Fibroblast of peridontal ligament (primary cell): Measurements from ENCODE around the gene GASK1B.

Experiments used
- DNase-seq: peaks from one replicate; pipeline ENCODE4 v3.0.0-alpha.2; 2010; ENCODE audit errors: extremely low read depth

GASK1B gene

GRCh38 chr4:158172261-158173258 lies at the start of gene GASK1B:
TSS of gene GASK1B (minus strand) at chr4:158173025. CDS start at chr4:158171375, 1,650 bp downstream.
- DNase-seq: peak; percentile 84

- no peak for DNase-seq
These were observed 46.8 kb upstream of the GASK1B start for GRCh38 chr4:158219623-158220022.

DNA sequence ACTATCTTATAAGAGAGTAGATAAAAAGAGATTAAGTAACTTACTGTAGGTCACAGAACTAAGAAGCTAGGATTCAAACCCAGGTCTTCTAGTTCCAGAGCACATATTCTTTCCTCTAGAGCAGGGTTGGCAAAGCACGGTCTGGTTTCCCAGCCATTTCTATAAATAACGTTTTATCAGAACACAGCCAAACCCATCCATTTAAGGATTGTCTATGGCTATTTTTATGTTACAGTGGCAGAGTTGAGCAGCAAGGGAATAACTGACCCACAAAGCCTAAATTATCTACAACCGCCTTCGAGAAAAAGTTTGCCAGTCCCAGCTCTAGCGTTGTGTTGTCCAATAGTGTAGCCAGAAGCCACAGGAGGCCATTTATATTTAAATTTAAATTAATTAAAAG lies 44.9 kb upstream of the GASK1B start:
- no peak for DNase-seq

DNA sequence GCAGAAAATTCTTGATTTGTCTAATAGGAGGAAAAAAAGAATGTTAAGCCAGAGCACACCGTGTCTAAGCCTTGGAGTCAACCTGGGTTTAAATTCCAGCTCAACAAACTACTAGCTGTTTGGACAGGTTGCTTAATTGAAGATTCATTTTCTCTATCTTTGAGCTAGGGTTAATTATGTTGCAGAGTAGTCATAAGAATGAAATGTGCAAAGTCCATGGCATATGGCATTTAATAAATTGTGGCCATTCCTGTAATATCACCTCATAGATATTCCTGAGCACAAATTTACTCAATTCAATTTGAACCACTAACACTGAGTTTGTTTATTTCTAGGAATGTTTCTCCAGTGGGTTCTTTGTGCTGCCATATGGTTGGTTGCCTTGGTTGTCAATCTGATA lies 42.0 kb upstream of the GASK1B start:
- no peak for DNase-seq

DNA sequence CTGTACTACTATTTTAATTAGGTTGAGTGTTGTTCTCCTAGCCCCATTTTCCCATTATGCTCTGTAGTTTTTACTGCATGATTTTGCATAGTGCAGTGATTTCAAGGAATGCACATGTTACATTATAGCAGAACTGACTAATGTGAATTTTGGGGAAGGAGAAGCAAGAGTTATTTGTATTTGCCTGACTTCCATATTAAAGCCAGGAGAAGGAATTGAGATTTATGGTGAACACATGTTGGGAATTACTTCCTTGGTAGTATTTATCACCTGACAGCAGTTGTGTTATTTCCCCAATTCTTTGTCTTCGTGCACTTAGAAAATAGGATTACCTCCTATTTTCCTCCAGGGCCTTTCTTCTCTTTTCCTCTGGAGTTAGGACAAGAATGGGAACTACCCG lies 40.6 kb upstream of the GASK1B start:
- no peak for DNase-seq

DNA sequence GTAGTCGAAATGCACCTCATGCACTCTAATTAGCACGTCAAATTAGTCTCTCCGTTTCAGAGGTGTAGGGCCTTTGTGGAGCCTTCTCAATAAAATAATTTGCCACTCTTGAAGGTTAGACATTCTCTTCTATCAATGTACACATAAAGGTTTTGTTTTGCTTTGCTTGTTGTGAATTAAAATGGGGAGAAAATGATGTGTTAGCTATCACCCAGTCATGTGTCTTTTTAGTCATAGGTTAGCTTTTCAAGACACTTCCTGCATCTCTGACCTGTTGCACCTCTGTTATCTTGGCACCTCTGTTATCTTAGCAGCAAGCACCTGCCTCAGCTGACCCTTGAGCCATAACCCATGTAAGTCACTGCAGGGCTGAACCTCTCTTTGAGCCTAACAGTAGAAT lies 38.4 kb upstream of the GASK1B start:
- no peak for DNase-seq

- DNase-seq: peak; percentile 77
These were observed 37.3 kb upstream of the GASK1B start, which contains the start of gene TMEM144 for GRCh38 chr4:158209825-158210807. TSS of gene TMEM144 (plus strand) at chr4:158210486. CDS start at chr4:158212668, 2,182 bp downstream.

- DNase-seq: peak; percentile 27
These were observed 36.3 kb upstream of the GASK1B start for GRCh38 chr4:158208963-158209640.

GRCh38 chr4:158203929-158204328 lies 31.1 kb upstream of the GASK1B start:
- DNase-seq: no peak

DNA sequence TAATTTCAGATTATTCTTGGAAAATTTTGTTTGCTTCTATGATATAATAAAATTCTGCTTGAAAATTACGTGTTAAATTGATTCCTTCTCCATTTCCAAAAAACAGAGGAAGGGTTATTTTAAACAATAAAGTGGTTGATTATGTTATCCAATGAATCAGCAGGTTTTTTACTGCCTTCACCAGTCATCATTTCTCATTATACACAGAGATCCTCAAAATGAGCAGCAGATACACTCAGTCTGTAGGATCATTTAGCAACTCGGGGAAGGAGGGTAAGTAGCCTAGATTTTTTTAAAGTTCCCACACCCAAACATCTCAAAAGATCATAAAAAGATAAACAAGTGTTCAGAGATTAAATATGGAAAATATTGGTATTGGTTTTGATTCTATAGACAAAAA lies 30.6 kb upstream of the GASK1B start:
- no peak for DNase-seq

DNA sequence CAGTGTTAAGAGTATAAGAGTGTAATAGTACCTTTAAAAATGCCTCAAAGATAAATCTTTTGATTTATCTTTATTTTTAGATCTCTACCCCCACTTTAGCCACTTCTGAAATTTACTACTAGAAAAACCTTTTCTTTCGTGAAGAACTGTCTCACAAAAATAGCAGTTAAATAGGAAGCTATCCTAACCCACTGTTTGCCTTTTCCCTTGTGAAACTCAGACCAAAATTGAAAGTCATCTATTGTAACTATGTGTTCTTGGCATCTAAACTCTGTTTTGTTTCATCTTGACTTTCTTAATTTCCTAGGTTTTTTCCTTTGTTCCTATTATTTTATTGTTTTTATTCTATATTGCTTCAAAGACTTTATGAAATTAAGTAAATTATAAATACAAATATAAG lies 29.7 kb upstream of the GASK1B start:
- peak; percentile 29 for DNase-seq

DNA sequence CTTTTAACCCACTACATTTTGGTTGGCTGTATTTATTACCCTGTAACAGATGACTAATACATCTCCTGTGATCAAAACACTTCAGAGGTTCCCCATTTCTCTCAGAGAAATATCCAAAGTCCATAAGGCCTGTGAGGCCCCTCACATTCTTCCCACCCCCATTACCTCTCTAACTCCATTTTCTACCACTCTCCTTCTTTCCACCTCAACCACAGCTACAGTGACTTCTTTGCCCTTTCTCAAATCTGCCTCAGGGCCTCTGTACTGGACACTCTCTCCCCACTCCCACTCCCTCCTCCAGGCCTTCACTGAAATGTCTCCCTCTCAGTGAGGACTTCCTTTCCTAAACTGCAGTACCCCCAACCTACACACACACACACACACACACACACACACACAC lies 29.1 kb upstream of the GASK1B start:
- DNase-seq: no peak

DNA sequence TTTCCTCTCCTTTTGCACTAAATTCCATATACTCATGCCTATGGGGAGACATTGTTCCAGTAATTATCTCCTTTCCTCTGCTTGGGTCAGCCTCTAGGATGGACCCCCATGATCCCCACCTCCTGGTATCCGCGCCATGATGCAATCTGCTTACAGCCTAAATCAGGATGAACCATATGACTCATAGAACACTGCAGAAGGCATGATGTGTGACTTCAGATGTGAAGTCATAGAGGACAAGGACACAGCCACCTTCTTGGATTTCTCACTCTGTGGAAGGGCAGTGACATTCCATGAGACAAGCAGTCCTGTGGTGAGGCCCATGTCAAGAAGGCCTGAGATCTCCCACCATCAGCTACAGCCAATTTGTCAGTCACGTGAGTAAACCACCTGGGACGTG lies 28.5 kb upstream of the GASK1B start:
- no peak for DNase-seq

DNA sequence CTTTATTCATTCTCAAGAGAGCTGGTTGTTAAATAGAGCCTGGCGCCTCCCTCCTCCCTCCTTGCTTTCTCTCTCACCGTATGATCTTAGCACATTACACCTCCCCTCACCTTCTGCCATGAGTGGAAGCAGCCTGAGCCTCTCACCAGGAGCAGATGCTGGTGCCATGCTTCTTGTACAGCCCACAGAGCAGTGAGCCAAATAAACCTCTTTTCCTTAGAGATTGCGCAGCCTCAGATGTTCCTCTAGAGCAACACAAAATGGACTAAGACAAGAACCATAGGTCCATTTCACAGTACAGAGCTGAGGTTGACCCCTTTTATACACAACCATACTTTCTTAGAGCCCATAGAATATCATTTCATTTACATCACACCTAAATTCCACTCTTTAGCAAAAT lies 27.4 kb upstream of the GASK1B start:
- DNase-seq: no peak

DNA sequence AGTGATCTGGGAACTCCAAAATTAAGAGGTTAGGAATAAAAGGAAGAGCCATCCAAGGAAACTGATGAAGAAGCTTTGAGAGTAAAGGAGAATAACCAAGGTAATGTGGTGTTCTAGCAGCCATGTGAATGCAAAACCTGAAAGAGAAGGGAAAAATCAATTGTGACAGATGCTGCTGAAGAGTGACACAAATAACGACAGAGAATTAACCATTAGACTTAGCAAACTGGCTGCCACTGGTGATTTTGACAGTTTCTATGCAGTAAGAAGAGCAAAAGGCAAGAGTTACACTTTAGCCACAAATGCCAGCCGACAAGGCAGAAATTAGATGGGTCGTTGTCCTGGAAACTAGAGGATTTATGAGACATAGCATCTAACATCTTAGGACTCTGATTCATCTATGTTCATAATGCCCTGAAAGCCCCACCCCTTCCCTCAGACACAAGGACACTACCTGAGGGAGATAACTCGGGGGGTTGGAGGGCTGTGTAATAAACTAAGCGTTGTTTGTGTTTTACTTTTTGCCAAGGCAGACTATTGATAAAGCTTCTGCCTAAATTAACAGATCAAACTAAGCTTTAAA lies 24.5 kb upstream of the GASK1B start:
- no peak for DNase-seq

DNA sequence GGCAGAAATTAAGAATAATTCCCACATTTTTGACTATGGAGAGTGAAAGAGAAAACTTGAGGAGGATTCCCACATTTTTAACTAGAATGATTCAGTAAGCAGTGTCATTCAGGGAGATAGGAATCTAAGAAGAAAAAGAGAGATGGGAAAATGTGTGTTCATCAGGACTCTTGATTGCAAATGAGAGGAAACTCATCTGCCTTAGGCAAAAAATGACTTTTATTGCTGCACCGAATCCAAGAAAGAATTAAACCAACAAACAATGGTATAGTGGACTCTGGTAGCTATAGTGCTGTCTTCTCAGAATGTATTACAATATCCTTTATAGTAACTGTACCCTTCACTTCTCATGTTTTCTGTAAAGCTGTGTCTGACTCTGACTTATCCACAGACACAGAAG lies 22.5 kb upstream of the GASK1B start:
- DNase-seq: no peak

DNA sequence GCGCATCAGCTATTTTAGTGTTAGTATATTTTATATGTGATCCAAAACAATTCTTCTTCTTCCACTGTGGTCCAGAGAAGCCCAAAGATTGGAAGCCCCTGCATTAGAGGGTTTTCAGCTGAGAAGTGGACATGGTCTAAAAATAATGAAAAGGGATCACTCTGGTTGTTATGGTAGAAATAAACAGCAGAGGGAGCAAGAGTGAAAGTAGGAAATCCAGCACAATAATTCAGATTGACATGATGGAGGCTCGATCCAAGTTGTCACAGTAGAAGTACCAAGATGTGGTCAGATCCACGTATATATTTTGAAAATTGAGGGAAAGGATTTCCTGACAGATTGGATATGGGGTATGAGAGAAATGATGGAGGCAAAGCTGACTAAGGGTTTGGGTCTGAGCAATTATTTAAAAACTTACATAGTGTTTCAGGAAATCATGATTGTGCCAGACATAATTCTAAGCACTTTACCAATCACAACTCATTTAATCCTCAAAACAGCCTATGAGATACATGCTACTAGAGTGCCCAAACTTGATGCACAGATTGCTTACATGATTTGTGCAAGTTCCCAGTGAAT lies 20.4 kb upstream of the GASK1B start:
- peak; percentile 51 for DNase-seq

DNA sequence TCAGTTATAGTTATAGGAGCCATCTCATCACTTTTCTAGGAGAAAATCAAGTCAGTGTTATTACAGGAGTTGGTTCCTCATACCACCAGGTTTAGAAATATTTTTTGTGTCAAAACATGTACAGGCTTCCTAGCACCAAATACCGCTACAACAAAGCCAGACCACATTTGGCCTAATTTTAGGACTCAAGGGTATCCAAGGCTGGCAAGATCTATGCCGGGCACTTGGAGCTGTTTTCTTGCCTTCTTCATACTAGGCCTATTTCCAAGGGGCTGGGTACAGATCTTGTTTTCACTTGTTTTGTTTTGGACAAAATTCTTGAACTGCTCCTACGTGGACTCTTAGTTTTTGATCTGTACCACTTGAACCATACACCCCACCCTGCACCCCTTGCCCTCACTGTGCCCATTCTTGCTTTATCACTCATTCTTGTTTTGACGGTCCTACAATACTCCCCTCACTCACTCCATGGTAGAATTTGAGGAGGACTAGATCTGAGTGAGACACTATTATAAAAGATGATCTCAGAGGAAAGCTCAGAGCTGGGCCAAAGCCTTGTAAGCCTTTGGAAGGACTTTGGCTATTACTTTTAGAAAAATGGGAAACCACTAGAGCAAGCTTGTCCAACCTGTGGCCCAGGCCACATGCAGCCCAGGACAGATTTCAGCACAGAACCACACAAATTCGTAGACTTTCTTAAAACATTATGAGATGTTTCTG lies 19.8 kb upstream of the GASK1B start:
- no peak for DNase-seq

- no peak for DNase-seq
These were observed 17.9 kb upstream of the GASK1B start for GRCh38 chr4:158190718-158191117.

DNA sequence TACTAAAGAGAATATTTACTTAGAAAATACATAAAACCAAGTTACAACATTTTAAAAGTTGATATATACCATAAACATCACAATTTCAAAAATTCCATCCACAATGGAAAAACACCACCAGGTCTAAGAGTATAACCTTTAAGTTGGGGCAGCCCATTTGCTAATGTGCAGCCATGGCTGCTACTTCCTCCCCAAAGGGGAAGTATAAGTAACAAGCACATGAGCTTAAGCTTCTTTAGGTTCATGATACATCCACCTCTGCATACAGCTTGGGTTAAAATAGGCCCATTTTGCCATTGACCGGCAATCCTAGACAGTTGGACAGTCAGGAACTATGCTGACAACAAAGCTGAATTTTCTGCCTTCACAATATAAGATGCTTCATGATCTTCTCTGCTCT lies 16.6 kb upstream of the GASK1B start:
- no peak for DNase-seq
